ENCODE data around the gene UBXN1. TPM values are rescaled to one million over a fixed set of nuclear protein-coding genes. Genes with fewer than 3 reads are reported as not detected.

The UBXN1 gene
- total and polyA plus RNA-seq, 2 donors from 2014 or later = 89.2 to 139 TPM

- intact Hi-C loops (cut with DNase I) = no loop called here
- TF ChIP-seq, protein P1, sequence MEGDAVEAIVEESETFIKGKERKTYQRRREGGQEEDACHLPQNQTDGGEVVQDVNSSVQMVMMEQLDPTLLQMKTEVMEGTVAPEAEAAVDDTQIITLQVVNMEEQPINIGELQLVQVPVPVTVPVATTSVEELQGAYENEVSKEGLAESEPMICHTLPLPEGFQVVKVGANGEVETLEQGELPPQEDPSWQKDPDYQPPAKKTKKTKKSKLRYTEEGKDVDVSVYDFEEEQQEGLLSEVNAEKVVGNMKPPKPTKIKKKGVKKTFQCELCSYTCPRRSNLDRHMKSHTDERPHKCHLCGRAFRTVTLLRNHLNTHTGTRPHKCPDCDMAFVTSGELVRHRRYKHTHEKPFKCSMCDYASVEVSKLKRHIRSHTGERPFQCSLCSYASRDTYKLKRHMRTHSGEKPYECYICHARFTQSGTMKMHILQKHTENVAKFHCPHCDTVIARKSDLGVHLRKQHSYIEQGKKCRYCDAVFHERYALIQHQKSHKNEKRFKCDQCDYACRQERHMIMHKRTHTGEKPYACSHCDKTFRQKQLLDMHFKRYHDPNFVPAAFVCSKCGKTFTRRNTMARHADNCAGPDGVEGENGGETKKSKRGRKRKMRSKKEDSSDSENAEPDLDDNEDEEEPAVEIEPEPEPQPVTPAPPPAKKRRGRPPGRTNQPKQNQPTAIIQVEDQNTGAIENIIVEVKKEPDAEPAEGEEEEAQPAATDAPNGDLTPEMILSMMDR (IDR thresholded peaks at IDR 0.05; ENCODE audit: borderline replicate concordance, extremely low read depth, insufficient read depth) = no peak
- FAIRE-seq = no peak
- Histone ChIP-seq H3K9me3 (ENCODE audit: control insufficient read depth in 2 of 3, insufficient read depth in 1 of 3, low read length in 3 of 3) (no peaks in the 10 kb centered on the region), H3K36me3 (ENCODE audit: control insufficient read depth in 2 of 3, insufficient read depth in 3 of 3, low read length in 3 of 3) (peaks cover 0 to 2% (median 0%) of the 10 kb centered on the region in 3 donors), H3K27me3 (ENCODE audit: control insufficient read depth, insufficient read depth, low read length) (no peaks in the 10 kb centered on the region), H3K27ac (ENCODE audit: low read depth in 2 of 2, low read length in 2 of 2) (peak within 1 kb of the TSS; percentile 59 to 88), H3K4me1 (ENCODE audit: control insufficient read depth in 2 of 3, insufficient read depth in 2 of 3, low read depth in 1 of 3, low read length in 3 of 3) (peaks cover 0 to 12% (median 11%) of the 10 kb centered on the region in 3 donors), H3K4me3 (ENCODE audit: low read length in 3 of 3) (peak within 1 kb of the TSS; percentile 92 to 98 (median 94)), H3K9ac (ENCODE audit: low read length in 3 of 3) (peak within 1 kb of the TSS; percentile 43 to 94 (median 73))
- DNase-seq = peak; percentile 85 to 94 (median 91)
These were observed 7.1 kb downstream of the UBXN1 start, which contains the start of the genes LBHD1 and UQCC3 for GRCh38 chr11:62671608-62672389. Gene LBHD1, minus strand, starts transcription at chr11:62672267. Its CDS starts 2,236 bp downstream, at chr11:62670031. Gene UQCC3, plus strand, starts transcription at chr11:62671673. Its CDS starts 73 bp downstream, at chr11:62671746.

- Histone ChIP-seq H3K36me3 (ENCODE audit: control insufficient read depth in 2 of 3, insufficient read depth in 3 of 3, low read length in 3 of 3) (peaks cover 0 to 2% (median 0%) of the 10 kb centered on the region in 3 donors), H3K4me3 (ENCODE audit: low read length in 3 of 3) (peak overlapping the region; percentile 92 to 98 (median 94)), H3K9me3 (ENCODE audit: control insufficient read depth in 2 of 3, insufficient read depth in 1 of 3, low read length in 3 of 3) (no peaks in the 10 kb centered on the region), H3K27me3 (ENCODE audit: control insufficient read depth, insufficient read depth, low read length) (no peaks in the 10 kb centered on the region), H3K4me1 (ENCODE audit: control insufficient read depth in 2 of 3, insufficient read depth in 2 of 3, low read depth in 1 of 3, low read length in 3 of 3) (peaks cover 2 to 18% (median 16%) of the 10 kb centered on the region in 3 donors), H3K9ac (ENCODE audit: low read length in 3 of 3) (peak overlapping the region; percentile 17 to 94 (median 73)), H3K27ac (ENCODE audit: low read depth in 2 of 2, low read length in 2 of 2) (peak overlapping the region; percentile 59 to 88)
- TF ChIP-seq, protein P1 (IDR thresholded peaks at IDR 0.05; ENCODE audit: borderline replicate concordance, extremely low read depth, insufficient read depth) = no peak
- DNase-seq = no peak
- no peak for FAIRE-seq
- intact Hi-C loops (cut with DNase I) = no loop called here
These were observed 7.7 kb downstream of the UBXN1 start for GRCh38 chr11:62671236-62671607.

DNA sequence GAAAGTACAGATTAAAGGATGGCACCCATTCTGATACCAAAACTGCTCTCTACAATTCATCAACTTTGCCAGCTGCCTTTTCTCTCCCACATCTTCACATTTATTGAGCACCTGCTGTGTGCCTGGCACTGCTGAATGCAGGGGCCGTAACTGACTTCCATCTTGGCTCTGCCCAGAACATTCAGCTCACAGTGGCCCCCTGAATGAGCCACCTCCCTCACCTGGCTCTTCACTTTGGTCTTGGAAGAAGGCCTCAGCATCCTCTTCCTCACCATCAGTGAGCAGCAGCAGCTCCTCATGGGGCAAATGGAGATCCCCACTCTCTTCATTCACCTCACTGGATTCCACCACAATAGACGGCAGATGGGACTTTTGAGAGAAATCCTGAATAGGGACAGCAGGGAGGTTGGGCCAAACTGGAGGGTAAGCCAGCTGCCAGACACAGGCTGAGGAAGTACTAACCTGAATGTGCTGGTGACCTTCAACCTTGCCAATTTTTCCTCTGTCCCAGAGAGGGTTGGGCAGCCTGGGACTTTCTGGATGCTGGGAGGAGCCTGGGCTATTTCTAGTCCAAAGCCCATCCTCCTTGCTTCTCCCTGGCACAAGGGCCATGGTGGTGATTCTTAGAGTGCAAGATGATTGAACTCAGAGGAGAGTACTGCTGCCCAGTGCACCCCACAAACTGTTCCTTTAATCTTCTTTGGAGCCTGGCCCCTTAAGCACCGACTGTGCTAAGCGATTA lies 9.3 kb downstream of the UBXN1 start:
- Histone ChIP-seq H3K27me3 (ENCODE audit: control insufficient read depth, insufficient read depth, low read length) (no peaks in the 10 kb centered on the region), H3K9ac (ENCODE audit: low read length in 3 of 3) (no peak overlapping the region), H3K9me3 (ENCODE audit: control insufficient read depth in 2 of 3, insufficient read depth in 1 of 3, low read length in 3 of 3) (no peaks in the 10 kb centered on the region), H3K36me3 (ENCODE audit: control insufficient read depth in 2 of 3, insufficient read depth in 3 of 3, low read length in 3 of 3) (peaks cover 0 to 2% (median 0%) of the 10 kb centered on the region in 3 donors), H3K27ac (ENCODE audit: low read depth in 2 of 2, low read length in 2 of 2) (no peak overlapping the region), H3K4me1 (ENCODE audit: control insufficient read depth in 2 of 3, insufficient read depth in 2 of 3, low read depth in 1 of 3, low read length in 3 of 3) (peaks cover 2 to 20% (median 20%) of the 10 kb centered on the region in 3 donors), H3K4me3 (ENCODE audit: low read length in 3 of 3) (no peak overlapping the region)
- FAIRE-seq (no peak), DNase-seq (no peak)
- intact Hi-C loops (cut with DNase I) = no loop called here
- TF ChIP-seq, protein P1 (IDR thresholded peaks at IDR 0.05; ENCODE audit: borderline replicate concordance, extremely low read depth, insufficient read depth) = no peak
